HUES6 (cell line): ENCODE data around the gene CKB.

ENCODE experiments used
- H3K27ac ChIP-seq: 2 replicates; pipeline ENCODE4 v1.7.0; 2013; ENCODE audit warnings: low read depth, mild to moderate bottlenecking, low read length, inconsistent platforms
- H3K27me3 ChIP-seq: 2 replicates; pipeline ENCODE4 v1.6.1; 2013; ENCODE audit warnings: low read length; ENCODE audit not compliant: control insufficient read depth, insufficient read depth
- H3K36me3 ChIP-seq: 2 replicates; pipeline ENCODE4 v1.6.1; 2013; ENCODE audit warnings: low read length; ENCODE audit not compliant: control insufficient read depth, insufficient read depth
- H3K4me1 ChIP-seq: 2 replicates; pipeline ENCODE4 v1.6.1; 2013; ENCODE audit warnings: low read length; ENCODE audit not compliant: control insufficient read depth, insufficient read depth
- H3K4me3 ChIP-seq: 2 replicates; pipeline ENCODE4 v1.5.1; 2013; ENCODE audit warnings: low read depth, low read length
- H3K9ac ChIP-seq: one replicate; pipeline ENCODE4 v1.6.1; 2013; ENCODE audit warnings: mild to moderate bottlenecking, low read length
- H3K9me3 ChIP-seq: 2 replicates; pipeline ENCODE4 v1.6.1; 2013; ENCODE audit warnings: low read depth, low read length; ENCODE audit not compliant: control insufficient read depth, insufficient read depth

The CKB gene

GRCh38 chr14:103558071-103558882 lies 35.6 kb upstream of the CKB start:
- Histone ChIP-seq H3K27me3 (no peaks in the 10 kb centered on the region), H3K27ac (no peak overlapping the region), H3K4me1 (peaks cover 7% of the 10 kb centered on the region; the same call in 1 of the 2 replicates), H3K9me3 (no peaks in the 10 kb centered on the region), H3K4me3 (no peak overlapping the region), H3K9ac (no peak overlapping the region), H3K36me3 (peaks cover 30% of the 10 kb centered on the region)

GRCh38 chr14:103556946-103557758 lies 34.5 kb upstream of the CKB start:
- Histone ChIP-seq H3K4me1 (peaks cover 7% of the 10 kb centered on the region; the same call in 1 of the 2 replicates), H3K9me3 (no peaks in the 10 kb centered on the region), H3K27me3 (no peaks in the 10 kb centered on the region), H3K4me3 (no peak overlapping the region), H3K9ac (no peak overlapping the region), H3K27ac (no peak overlapping the region), H3K36me3 (peaks cover 30% of the 10 kb centered on the region)

- Histone ChIP-seq H3K4me3 (no peak overlapping the region), H3K9ac (no peak overlapping the region), H3K27ac (no peak overlapping the region), H3K36me3 (peaks cover 29% of the 10 kb centered on the region), H3K27me3 (no peaks in the 10 kb centered on the region), H3K4me1 (peaks cover 1% of the 10 kb centered on the region; the same call in 1 of the 2 replicates), H3K9me3 (no peaks in the 10 kb centered on the region)
These were observed 33.1 kb upstream of the CKB start for GRCh38 chr14:103555559-103556337.

- no peaks in the 10 kb centered on the region for H3K9me3 ChIP-seq
- no peaks in the 10 kb centered on the region for H3K27me3 ChIP-seq
- H3K4me1 ChIP-seq: no peaks in the 10 kb centered on the region; the same call in 1 of the 2 replicates
- H3K9ac ChIP-seq: no peak overlapping the region
- no peak overlapping the region for H3K27ac ChIP-seq
- H3K36me3 ChIP-seq: no peaks in the 10 kb centered on the region; the same call in 1 of the 2 replicates
- H3K4me3 ChIP-seq: no peak overlapping the region
These were observed 30.2 kb upstream of the CKB start for GRCh38 chr14:103552846-103553210.

GRCh38 chr14:103552011-103552845 lies 29.6 kb upstream of the CKB start:
- H3K9ac ChIP-seq: no peak overlapping the region
- no peak overlapping the region for H3K4me3 ChIP-seq
- H3K27ac ChIP-seq: no peak overlapping the region
- H3K27me3 ChIP-seq: no peaks in the 10 kb centered on the region
- no peaks in the 10 kb centered on the region for H3K36me3 ChIP-seq
- no peaks in the 10 kb centered on the region; the same call in 1 of the 2 replicates for H3K4me1 ChIP-seq
- H3K9me3 ChIP-seq: no peaks in the 10 kb centered on the region

- no peaks in the 10 kb centered on the region for H3K36me3 ChIP-seq
- no peaks in the 10 kb centered on the region for H3K27me3 ChIP-seq
- no peaks in the 10 kb centered on the region for H3K9me3 ChIP-seq
- H3K4me3 ChIP-seq: no peak overlapping the region
- no peak overlapping the region for H3K27ac ChIP-seq
- H3K4me1 ChIP-seq: no peaks in the 10 kb centered on the region; the same call in 1 of the 2 replicates
- no peak overlapping the region for H3K9ac ChIP-seq
These were observed 28.7 kb upstream of the CKB start for GRCh38 chr14:103551338-103551762.

GRCh38 chr14:103550451-103551337 lies 28.1 kb upstream of the CKB start:
- H3K4me3 ChIP-seq: no peak overlapping the region
- no peaks in the 10 kb centered on the region for H3K36me3 ChIP-seq
- H3K27me3 ChIP-seq: no peaks in the 10 kb centered on the region
- no peak overlapping the region for H3K9ac ChIP-seq
- no peaks in the 10 kb centered on the region; the same call in 1 of the 2 replicates for H3K4me1 ChIP-seq
- H3K9me3 ChIP-seq: no peaks in the 10 kb centered on the region
- H3K27ac ChIP-seq: 0 out of 2 replicates have a peak overlapping the region, but pooled peaks have one; percentile 8

GRCh38 chr14:103549361-103550311 lies 27.0 kb upstream of the CKB start:
- Histone ChIP-seq H3K9me3 (no peaks in the 10 kb centered on the region), H3K27ac (no peak overlapping the region), H3K4me1 (peaks cover 2% of the 10 kb centered on the region; the same call in 1 of the 2 replicates), H3K4me3 (no peak overlapping the region), H3K36me3 (no peaks in the 10 kb centered on the region), H3K9ac (no peak overlapping the region), H3K27me3 (no peaks in the 10 kb centered on the region)
